Panc1 (cell line): ENCODE results near the gene FNDC10. TPM values are rescaled to one million over a fixed set of nuclear protein-coding genes. Genes with fewer than 3 reads are reported as not detected.
A peak's percentile ranks its signal among the peaks of the same experiment; 100 is the strongest.

Source experiments
- ATAC-seq: fragments of 200-7000 bp; cut with Tn5 transposase; 2 replicates; pipeline ENCODE4 v1.9.1; 2020; ENCODE audit warnings: mild to moderate bottlenecking, moderate library complexity
- BruUV-seq: library from RNA; stranded (reverse); fragments of 400-500 nt; replicated peaks from 2 replicates; lab custom pipeline; 2021; lab: Mats Ljungman, UMichigan
- CTCF ChIA-PET: fragments of 300-600 bp; sonication (Branson Sonifier 250); formaldehyde crosslinking; loops from one replicate; lab custom pipeline; 2022; ENCODE audit warnings: antibody characterized with exemption; lab: Charles Lee
- POLR2A ChIA-PET: fragments of 300-600 bp; sonication (Branson Sonifier 250); formaldehyde crosslinking; loops from one replicate; lab custom pipeline; 2022; ENCODE audit warnings: antibody characterized with exemption; lab: Charles Lee
- DNase-seq: peaks from one replicate; pipeline ENCODE4 v3.0.0-alpha.2; 2010; ENCODE audit warnings: low read depth, low spot score
- H3K27ac ChIP-seq: 2 replicates; pipeline ENCODE4 v1.5.1; 2011; ENCODE audit warnings: mild to moderate bottlenecking, low read length, inconsistent platforms
- H3K27me3 ChIP-seq: fragments of 200-500 bp; sonication (Bioruptor generic); 2 replicates; pipeline ENCODE4 v1.6.0; 2014; ENCODE audit warnings: low read length, inconsistent platforms; ENCODE audit not compliant: control insufficient read depth, insufficient read depth
- H3K36me3 ChIP-seq: fragments of 200-500 bp; sonication (Bioruptor generic); 2 replicates; pipeline ENCODE4 v1.5.1; 2014; ENCODE audit warnings: inconsistent platforms, mild to moderate bottlenecking, low read length, moderate library complexity; ENCODE audit not compliant: control insufficient read depth, insufficient read depth
- H3K4me1 ChIP-seq: 2 replicates; pipeline ENCODE4 v1.5.1; 2011; ENCODE audit warnings: inconsistent platforms, mild to moderate bottlenecking, low read length, moderate library complexity; ENCODE audit not compliant: control insufficient read depth, insufficient read depth
- H3K4me3 ChIP-seq, 2 experiments: 2 replicates each; pipeline ENCODE4 v1.5.1; 2011 to 2012; ENCODE audit warnings: low read depth in 2 of 2, low read length in 2 of 2, mild to moderate bottlenecking in 2 of 2, inconsistent platforms in 1 of 2, moderate library complexity in 1 of 2
- H3K9me3 ChIP-seq: fragments of 200-500 bp; sonication (Bioruptor generic); 2 replicates; pipeline ENCODE4 v1.5.1; 2014; ENCODE audit warnings: low read depth, mild to moderate bottlenecking, inconsistent platforms, low read length, moderate library complexity; ENCODE audit not compliant: control insufficient read depth, insufficient read depth
- POLR2AphosphoS5 ChIP-seq: IDR thresholded peaks from 2 replicates; pipeline ENCODE4 v1.6.1; 2012; ENCODE audit warnings: mild to moderate bottlenecking, low read depth, low read length, moderate library complexity
- REST ChIP-seq, 2 experiments: IDR thresholded peaks; 2 replicates each; pipeline ENCODE4 v1.6.1; 2011 to 2012; ENCODE audit warnings: low read depth in 2 of 2, control low read depth in 1 of 2, low read length in 1 of 2, mild to moderate bottlenecking in 1 of 2, moderate library complexity in 1 of 2; ENCODE audit not compliant: insufficient read depth in 1 of 2
- SIN3A ChIP-seq: IDR thresholded peaks from 2 replicates; pipeline ENCODE4 v1.6.1; 2012; ENCODE audit warnings: low read depth, mild to moderate bottlenecking, low read length, moderate library complexity, borderline replicate concordance; ENCODE audit not compliant: insufficient read depth
- TCF7L2 ChIP-seq: IDR thresholded peaks from 2 replicates; pipeline ENCODE4 v1.6.1; 2011; ENCODE audit warnings: mild to moderate bottlenecking, low read depth, low read length, inconsistent platforms
- in situ Hi-C: cut with HindIII; loops from 2 replicates; pipeline ENCODE4 v1.10.0; 2016; ENCODE audit warnings: low sequenced_read_pairs, low pct_unique_long_range_greater_than_20kb
- intact Hi-C: fragments of 100-400 bp; cut with micrococcal nuclease; formaldehyde crosslinking; loops from one replicate; pipeline ENCODE4 v1.10.0; 2022; ENCODE audit not compliant: unreplicated experiment
- total RNA-seq: library from RNA; stranded (reverse); gene quantifications from one replicate; pipeline ENCODE4 v1.2.1, GENCODE V29; 2021; ENCODE audit not compliant: unreplicated experiment
- TF ChIP-seq, protein P1 (sequence below): fragments of 450-650 bp; IDR thresholded peaks from 2 replicates; pipeline ENCODE4 v1.5.1; 2017; ENCODE audit warnings: mild to moderate bottlenecking

The FNDC10 gene
- total RNA-seq, 1 experiment from 2014 or later, result 16.2 TPM

DNA sequence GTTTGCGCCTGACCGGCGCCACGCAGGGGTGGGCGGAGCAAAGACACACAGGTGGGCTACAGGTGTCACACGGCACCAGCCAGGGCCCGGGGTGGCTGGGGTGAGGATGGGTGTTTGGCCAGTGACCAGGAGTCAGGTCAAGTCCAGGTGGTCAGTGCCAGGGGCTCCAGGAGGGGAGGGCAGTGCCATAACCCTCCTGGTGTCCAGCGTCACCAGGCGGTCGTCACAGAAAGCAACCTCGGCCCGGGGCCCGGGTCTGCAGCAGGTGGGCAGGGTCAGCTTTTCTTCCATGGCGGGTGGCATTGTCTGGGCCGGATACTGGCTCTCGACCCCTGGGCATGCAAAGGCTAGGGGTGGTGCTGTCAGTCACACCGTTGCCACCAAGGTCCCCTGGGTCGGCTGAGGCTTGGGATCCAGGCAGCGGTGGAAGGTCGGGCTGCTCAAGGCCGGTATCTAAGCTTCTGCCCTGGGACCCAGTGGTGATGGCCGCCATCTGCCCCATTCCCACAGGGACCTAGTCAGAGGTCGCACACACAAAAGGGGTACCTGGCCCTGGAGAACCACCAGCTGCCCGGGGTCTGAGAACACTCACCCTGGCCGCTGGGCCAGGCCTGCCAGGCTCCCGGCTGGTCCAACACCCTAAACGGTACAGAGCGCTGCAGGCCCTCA is 1.8 kb downstream of the FNDC10 start:
- ChIA-PET CTCF (interaction anchor here (0.6 kb wide), 1 partner anchor 223 kb away, joined by 5 read pairs; the partner anchor contains the start of gene AURKAIP1), POLR2A (no interaction called here)
- intact Hi-C loops (no loop called here), in situ Hi-C loops (no loop called here)
- no peak for ATAC-seq
- H3K9me3 ChIP-seq, result no peaks in the 10 kb centered on the region
- H3K4me1 ChIP-seq, result peaks cover 10% of the 10 kb centered on the region
- H3K27ac ChIP-seq, result no peak overlapping the region
- no peak for TF ChIP-seq TCF7L2
- no peak for TF ChIP-seq SIN3A
- TF ChIP-seq, protein P1, sequence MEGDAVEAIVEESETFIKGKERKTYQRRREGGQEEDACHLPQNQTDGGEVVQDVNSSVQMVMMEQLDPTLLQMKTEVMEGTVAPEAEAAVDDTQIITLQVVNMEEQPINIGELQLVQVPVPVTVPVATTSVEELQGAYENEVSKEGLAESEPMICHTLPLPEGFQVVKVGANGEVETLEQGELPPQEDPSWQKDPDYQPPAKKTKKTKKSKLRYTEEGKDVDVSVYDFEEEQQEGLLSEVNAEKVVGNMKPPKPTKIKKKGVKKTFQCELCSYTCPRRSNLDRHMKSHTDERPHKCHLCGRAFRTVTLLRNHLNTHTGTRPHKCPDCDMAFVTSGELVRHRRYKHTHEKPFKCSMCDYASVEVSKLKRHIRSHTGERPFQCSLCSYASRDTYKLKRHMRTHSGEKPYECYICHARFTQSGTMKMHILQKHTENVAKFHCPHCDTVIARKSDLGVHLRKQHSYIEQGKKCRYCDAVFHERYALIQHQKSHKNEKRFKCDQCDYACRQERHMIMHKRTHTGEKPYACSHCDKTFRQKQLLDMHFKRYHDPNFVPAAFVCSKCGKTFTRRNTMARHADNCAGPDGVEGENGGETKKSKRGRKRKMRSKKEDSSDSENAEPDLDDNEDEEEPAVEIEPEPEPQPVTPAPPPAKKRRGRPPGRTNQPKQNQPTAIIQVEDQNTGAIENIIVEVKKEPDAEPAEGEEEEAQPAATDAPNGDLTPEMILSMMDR, result peak; percentile 22; the same call in 1 of the 2 replicates
- H3K27me3 ChIP-seq, result no peaks in the 10 kb centered on the region
- no TSS peak for BruUV-seq
- H3K4me3 ChIP-seq, result no peak overlapping the region
- DNase-seq, result no peak
- H3K36me3 ChIP-seq, result no peaks in the 10 kb centered on the region

DNA sequence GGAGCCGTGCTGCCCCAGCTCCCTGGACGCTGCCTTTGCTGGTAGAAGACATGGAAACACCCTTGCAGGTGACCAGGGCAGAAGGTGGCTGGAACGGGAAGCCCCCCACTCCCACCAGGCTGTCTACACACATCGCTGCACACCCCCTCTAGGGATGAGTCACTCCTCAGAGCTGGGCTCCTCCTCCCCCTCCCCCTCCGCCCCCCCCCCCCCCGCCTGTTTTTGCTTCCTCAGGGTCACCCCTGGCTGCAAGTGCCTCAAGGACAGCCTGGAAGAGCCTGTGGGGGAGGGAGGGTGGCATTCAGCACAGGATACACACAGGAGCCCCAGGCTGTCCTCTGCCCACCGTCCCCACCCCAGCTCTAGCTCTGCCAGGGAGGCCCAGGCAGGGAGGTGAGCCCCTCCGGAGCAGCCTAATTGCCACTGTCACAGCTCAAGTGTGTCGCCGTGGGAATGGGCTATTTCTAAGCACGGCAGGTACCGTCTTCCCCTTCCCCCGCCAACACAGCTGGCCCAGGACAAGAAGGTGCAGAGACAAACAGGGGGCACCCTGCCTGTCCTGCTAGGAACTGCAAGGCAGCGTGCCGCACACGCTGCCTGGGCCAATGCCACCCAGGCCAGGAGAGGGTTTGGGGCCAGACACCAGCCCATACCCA is 2.5 kb downstream of the FNDC10 start:
- no peak for TF ChIP-seq POLR2AphosphoS5
- TF ChIP-seq, protein P1, result no peak; the same call in 1 of the 2 replicates
- no peak for TF ChIP-seq SIN3A
- TF ChIP-seq TCF7L2, result no peak
- no peak for TF ChIP-seq REST (IDR thresholded peaks at IDR 0.05; ENCODE audit: insufficient read depth in 1 of 2, low read depth in 2 of 2, low read length in 1 of 2)
- BruUV-seq, result no TSS peak
- in situ Hi-C loops, result no loop called here
- ATAC-seq, result peak; percentile 70
- intact Hi-C loops, result no loop called here
- no peak for DNase-seq
- ChIA-PET CTCF (interaction anchor here (0.6 kb wide), 1 partner anchor 222 kb away, joined by 5 read pairs; the partner anchor contains the start of gene AURKAIP1), POLR2A (interaction anchor here (1.2 kb wide), 1 partner anchor 21 kb away, joined by 4 read pairs; no protein-coding TSS in a partner anchor)
- Histone ChIP-seq H3K27me3 (no peaks in the 10 kb centered on the region), H3K9me3 (no peaks in the 10 kb centered on the region), H3K36me3 (no peaks in the 10 kb centered on the region), H3K27ac (no peak overlapping the region), H3K4me3 (no peak overlapping the region), H3K4me1 (peaks cover 10% of the 10 kb centered on the region)
